Activated CD4-positive, alpha-beta T cell treated with anti-CD3 and anti-CD28 coated beads, Interleukin-2, Interleukin-6, amounts not matched to agents 100 ng/mL and 50 ng/mL, durations not matched to agents 16 hours and 8 hours (primary cell): ENCODE results near the gene ALOXE3.
"Not testable (repeated sequence)": the region's sequence is repeated elsewhere in the genome, so short reads cannot be mapped to it uniquely, and the experiment has no call there.

Experiments used
- DNase-seq: peaks from one replicate; pipeline ENCODE4 v3.0.0-alpha.2; 2020

ALOXE3 gene

DNA sequence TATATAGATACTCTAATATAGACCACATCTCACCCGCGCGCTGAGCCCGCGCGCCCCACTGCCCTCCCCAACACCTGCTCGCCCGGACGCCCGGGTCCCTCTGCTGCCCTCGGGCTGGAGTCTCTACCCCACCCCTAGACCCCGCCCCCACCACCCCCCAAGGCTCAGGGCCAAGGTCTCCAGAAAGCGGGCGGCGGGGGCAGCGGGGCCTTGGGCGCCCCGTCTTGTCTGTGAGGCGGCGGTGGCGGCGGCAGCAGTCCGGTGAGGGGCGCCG lies 3.0 kb upstream of the ALOXE3 start:
- no peak for DNase-seq

DNA sequence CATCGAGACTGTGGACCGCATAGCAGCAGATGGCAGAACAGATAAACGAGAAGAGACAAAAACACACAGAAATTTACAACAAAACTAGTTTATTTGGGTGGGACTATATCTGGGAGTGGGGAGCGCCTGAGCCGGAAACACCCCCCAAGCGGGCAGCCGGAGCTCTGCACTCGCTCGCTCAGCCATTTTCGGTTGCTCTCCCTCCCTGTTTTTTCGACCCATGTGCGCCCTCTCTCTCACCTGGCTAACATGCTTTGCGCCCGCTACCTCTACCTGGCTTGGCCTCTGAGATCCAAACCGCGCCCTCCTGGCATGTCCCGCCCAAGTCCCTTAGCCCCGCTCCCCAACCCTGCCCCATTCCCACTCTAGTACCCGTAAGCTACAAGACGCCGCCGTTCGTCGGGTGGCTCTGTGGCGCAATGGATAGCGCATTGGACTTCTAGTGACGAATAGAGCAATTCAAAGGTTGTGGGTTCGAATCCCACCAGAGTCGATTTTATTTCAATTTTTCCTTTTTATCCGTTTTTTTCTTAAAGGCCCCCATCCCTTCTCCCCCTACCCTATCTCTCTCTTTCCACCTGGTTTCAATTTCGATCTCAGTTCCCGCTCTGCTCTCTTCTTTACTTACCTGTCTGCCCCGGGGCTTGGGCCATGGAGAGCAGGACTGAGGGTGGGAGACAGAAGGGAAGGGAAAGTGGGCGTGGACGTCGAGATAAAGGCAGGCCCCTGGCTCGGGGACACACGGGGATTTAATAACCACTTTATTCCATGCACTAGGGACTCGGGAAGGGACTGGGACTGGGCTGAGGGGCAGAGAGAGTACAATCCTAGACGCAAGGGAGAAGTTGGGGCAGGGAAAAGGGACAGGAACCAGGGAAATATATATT lies 2.4 kb upstream of the ALOXE3 start:
- peak; percentile 92 for DNase-seq

GRCh38 chr17:8119581-8120519 lies 1.5 kb upstream of the ALOXE3 start:
- DNase-seq = peak; percentile 95

DNA sequence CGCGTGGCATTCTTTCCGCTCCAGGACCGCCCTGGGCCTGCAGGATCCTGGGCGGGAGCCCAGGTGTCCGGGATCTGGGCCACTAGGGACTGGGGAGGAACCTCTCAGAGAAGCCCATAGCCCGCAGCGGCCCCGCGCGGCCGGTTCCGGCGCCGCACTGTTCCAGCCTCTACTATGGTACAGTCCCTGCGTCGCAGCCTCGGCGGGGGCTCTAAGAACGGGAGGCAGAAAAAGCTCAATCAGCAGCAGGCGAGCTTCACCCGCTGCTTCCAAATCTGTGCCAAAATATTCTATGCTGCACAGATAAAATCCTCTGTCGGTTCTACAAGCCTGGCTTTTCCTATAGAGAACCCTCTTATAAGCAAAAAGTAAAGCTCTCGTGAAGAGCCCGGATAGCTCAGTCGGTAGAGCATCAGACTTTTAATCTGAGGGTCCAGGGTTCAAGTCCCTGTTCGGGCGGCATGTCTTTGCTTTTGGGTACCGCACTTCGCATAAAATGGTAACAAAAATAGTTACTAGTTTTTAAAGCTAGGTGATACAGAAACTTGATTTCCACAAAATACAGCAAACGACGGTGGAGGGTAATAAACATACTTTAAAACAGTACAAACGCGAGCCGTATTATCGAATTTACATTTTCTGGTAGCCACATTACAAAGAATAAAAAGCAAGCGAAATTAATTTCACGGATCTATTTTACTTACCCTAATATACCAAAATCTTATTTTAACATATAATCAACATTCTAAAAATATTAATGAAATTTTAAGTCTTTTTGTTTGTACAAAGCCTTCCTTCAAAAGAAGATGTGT lies 661 bp upstream of the ALOXE3 start:
- peak; percentile 92 for DNase-seq

- DNase-seq = no peak
Observed at GRCh38 chr17:8117367-8117979, 841 bp downstream of the ALOXE3 start.

GRCh38 chr17:8116776-8117175 lies 1.5 kb downstream of the ALOXE3 start:
- no peak for DNase-seq

DNA sequence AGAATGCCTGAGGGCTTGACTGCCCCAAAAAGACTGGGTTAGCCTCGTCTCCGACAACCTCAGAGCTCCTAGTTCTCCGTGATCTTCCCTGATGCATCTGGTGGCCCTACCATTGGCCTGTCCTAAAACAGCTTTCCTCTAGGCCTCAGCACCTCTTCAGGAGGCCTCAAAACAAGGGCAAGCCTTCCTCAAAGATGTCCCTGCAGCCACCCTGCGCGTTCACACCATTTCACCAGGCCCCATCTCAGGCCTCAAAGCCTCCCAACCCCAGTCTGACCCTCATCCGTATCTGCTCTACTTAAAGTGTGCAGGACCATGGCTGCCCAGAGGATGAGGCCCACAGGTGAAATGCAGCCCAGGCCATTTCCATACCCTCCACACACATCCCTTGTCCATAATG lies 7.4 kb downstream of the ALOXE3 start:
- DNase-seq = no peak

- no peak for DNase-seq
Observed at GRCh38 chr17:8110456-8110804, 7.9 kb downstream of the ALOXE3 start.

DNA sequence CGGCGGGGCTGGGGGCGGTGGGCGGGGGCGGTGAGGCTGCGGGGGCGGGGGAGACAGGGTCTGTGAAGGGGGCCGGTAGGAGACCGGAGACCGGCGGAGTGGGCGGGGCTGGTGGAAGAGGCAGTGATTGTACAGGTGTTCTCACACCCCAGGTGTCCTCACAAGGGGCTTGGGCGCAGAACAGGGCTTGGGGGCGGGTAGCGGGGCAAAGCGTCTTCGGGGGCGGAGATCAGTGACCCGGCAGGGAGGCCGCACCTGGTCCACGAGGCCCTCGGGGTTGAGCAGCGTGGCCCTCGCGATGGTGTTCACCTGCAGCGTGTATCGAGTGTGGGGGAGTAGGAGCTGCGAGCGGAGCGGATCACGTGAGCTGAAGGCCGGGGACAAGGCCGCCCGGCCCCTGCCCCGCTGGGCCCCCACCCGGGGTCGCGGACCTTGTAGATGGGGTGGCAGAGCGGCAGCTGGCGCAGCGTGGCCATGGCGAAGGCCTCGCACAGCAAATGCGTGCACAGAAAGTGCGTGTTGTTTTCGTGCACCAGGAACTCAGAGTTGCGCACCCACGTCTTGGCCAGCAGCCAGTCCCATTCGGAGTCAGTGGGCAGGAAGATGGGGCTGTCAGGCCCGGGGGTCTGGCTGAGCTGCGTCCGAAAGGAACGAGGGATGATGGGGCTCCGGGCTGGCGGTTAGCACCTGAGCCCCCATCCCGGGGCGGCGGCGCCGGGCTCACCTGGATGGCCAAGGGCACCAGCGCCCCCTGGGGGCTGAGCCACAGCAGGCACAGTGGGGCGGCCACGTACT lies 8.5 kb downstream of the ALOXE3 start:
- peak; percentile 82 for DNase-seq

DNA sequence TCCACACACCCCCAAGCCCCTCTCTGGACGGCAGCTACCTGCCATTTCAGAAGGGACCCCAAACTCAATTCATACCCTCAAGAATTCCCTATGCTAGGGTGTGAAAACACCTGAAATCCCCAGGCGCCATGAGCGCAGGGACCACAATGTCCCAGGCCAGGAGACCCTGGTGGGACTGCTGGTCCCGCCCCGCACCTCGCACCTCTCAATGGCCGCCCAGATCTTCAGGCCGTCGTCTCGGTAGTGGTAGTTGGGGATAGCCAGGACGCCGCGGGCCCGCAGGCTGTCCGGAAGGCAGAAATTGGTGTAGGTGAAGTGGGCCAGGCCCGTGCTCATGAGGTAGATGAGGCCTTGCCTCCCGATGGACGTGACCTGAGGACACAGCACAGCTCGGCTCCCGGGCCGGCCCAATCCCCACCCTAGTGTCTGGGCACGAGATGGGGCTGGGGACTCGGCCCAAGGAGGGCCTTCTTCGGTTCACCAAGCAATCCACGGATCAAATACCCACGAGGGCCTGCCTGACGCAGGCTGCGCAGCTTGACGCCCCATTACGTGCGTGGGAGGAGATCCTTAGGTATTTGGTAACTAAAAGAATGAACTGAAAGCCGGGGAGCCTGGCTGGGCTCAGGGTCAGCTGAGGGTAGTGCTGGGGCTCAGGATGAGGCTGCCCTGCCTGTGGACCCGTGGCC lies 9.2 kb downstream of the ALOXE3 start:
- DNase-seq = no peak

DNA sequence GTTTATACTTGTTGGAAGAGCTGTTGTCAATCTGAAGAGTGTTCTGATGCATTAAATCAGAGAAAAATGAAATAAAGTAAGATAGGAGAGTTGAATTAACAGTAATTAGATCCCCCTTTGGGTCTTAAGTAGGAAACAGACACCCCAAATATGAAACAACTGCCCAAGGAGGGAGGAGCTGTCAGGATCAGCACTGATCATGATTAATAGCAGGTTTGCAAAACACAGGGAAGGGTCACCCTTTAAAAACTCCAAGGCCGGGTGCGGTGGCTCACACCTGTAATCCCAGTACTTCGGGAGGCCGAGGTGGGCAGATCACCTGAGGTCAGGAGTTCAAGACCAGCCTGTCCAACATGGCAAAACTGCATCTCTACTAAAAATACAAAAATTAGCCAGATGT lies 11.3 kb downstream of the ALOXE3 start:
- DNase-seq = not testable (repeated sequence)

- no peak for DNase-seq
Observed at GRCh38 chr17:8105957-8106398, 12.3 kb downstream of the ALOXE3 start.

DNA sequence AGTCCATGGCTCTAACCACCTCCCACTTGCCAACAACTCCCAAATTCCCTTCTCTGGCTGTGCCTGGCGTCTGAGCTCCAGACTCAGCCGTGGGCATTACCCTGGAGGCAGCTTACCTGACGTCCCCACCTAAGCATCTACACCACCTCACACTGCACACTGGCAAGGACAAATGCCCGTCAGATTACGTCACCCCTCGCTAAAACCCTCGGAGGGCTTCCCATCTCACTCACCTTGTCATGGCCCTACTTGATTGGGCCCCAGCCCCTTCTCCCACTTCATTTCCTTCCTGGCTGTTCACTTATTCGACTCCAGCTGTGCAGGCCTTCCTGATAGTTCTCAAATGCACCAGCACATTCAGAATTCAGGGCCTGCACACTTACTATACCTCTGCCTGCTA lies 13.4 kb downstream of the ALOXE3 start:
- no peak for DNase-seq

- no peak for DNase-seq
Observed at GRCh38 chr17:8103549-8103948, 14.8 kb downstream of the ALOXE3 start.

GRCh38 chr17:8101721-8102120 lies 16.6 kb downstream of the ALOXE3 start:
- no peak for DNase-seq

DNA sequence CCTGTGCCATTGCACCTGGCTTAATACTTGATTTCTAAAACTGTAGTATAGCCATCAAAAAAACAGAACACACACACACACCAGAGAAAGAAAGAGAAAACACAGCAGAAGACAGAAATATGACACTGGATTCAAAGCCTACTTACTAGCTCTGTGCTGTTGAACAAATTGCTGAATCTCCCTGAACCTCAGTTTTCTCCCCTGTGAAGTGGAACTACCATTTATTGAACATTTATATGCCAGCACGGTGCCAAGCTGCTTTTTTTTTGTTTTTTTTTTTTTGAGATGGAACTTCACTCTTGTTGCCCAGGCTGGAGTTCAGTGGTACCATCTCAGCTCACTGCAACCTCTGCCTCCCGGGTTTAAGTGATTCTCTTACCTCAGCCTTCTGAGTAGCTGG lies 17.6 kb downstream of the ALOXE3 start:
- no peak for DNase-seq

DNA sequence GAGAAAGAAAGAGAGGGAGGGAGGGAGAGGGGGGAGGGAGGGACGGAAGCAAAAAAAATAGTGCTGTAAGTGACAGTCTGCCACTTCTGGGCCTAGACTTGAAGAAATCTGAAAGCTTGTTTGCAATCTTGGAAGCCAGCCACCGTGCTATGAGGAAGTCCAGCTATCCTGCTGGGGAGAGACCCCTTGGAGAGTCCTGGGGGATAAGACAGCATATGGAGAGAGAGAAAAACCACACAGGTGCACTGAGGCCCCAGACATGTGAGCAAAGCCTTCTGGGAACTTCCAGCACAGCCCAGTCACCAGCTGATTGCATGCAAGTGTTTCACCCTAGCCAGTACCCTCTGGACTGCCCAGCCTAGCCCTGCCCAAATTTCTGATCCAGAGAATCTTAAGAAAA lies 18.2 kb downstream of the ALOXE3 start:
- DNase-seq = no peak

- no peak for DNase-seq
Observed at GRCh38 chr17:8096541-8096940, 21.8 kb downstream of the ALOXE3 start.

DNA sequence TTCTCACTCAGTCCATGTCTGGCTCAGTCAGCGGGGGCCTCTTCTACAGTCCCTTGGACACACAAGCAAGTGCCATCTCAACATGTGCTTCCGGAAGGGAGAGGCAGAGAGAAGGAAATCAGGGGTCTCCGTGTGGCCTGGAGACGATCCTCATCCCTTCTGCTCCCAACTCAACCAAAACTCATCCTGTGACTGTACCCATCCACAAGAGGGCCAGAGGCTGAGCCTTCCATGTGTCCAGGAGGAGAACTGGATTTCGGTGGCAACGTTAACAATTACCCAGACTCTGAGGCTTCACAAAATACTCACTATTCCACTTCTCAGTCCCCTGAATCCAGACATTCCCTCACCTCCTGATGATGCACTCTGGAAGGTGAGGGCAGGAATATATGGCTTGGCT lies 23.0 kb downstream of the ALOXE3 start:
- DNase-seq = no peak

DNA sequence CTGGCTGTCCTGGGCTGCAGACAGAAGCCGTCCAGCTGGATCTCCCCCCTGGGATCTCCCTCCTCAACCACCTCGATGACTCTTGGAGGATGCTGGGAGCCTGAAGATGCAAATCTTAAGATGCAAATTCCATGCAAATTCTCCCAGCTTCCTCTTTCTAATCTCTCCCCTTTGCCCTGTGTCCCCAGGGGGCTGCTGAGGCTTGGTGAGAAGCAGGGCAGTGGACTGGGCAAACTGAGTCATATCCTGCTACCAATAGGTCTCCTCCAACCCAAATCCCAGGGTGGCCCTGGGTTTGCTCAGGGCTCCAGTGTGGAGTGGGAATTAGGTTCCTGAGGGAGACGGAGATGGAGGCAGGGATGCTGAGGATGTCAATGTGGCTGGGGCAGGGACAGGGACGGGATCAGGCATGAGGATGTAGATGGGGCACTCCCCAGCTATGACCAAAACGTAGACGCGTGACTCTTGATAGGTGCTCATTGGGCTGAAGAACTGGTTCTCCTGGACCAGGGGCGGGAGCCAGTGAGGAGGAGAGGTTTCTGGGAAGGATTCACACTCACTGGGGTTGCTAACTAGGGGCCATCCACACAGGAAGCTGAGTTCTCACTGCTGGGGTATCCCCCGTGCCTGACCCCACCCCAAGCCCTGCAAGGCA lies 27.2 kb downstream of the ALOXE3 start:
- no peak for DNase-seq

GRCh38 chr17:8089728-8090127 lies 28.6 kb downstream of the ALOXE3 start:
- DNase-seq = no peak
